GM06990 (cell line): Measurements from ENCODE around the gene SMDT1.
A peak's percentile ranks its signal among the peaks of the same experiment; 100 is the strongest.
"Not testable (repeated sequence)": the region's sequence is repeated elsewhere in the genome, so short reads cannot be mapped to it uniquely, and the experiment has no call there.

Source experiments
- DNase-seq: peaks from one replicate; pipeline ENCODE4 v3.0.0-alpha.2; 2011; ENCODE audit not compliant: insufficient read length; ENCODE audit errors: extremely low read depth
- H3K27me3 ChIP-seq: replicated peaks from 2 replicates; pipeline ENCODE4 v1.6.0; 2011; ENCODE audit warnings: low read length; ENCODE audit not compliant: control insufficient read depth, insufficient read depth
- H3K36me3 ChIP-seq: 2 replicates; pipeline ENCODE4 v1.5.1; 2011; ENCODE audit warnings: low read length; ENCODE audit not compliant: control insufficient read depth, insufficient read depth
- H3K4me3 ChIP-seq: replicated peaks from 2 replicates; pipeline ENCODE4 v1.5.1; 2011; ENCODE audit warnings: low read depth, mild to moderate bottlenecking, control low read depth, low read length
- CTCF ChIP-seq: IDR thresholded peaks from 2 replicates; pipeline ENCODE4 v1.5.1; 2011; ENCODE audit warnings: low read length, control low read depth, mild to moderate bottlenecking, inconsistent platforms; ENCODE audit not compliant: insufficient read depth, poor library complexity, severe bottlenecking

SMDT1 gene

DNA sequence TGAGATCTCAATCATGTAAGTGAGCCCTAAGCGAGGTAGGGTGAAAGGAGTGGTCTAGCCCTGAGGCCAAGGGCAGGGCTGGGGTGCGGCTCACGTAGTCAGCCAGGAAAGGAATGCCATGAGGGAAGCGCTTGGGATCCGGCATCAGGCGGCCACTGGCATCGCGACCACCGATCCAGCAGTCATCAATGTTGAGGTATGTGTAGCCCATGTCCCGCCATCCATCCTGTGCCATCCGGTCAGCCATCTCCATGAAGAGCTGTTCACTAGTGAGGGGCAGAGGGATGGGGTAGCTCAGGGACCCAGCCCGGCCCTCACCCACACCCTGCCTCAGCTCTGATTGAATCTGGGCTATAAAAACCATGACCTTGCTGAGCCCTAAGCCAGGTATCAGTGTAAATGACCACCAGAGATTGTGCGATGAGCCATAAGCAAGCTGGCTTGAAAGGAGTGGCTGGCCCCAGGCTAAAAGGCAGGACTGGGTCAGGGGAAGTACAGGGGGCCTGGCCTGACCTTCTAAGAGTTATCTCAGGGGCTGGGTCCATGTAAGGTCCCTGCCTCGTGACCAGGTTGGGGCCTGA, 11.7 kb upstream of the SMDT1 start:
- TF ChIP-seq CTCF = no peak
- no peak overlapping the region for H3K4me3 ChIP-seq
- no peak for DNase-seq
- no peaks in the 10 kb centered on the region for H3K27me3 ChIP-seq
- H3K36me3 ChIP-seq = peaks cover 21% of the 10 kb centered on the region

DNA sequence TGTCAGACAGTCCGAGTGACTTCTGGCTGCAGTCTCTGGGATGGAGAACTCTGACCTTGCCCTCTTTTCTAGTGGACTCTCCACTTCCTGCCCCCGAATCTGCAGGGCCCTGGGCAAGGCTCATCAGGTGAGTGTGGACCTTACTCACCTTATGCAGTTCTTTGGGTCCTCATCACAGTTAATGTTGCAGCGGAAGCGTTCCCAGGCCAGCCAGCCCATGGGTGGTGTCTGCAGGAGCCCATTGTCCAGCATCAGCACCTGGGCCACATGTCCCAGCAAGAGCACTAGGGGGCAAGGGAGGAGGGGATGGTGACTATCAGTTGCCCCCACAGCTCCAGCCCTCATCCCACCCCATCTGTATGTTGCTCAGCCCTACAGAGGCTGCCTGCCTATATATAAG, 11.2 kb upstream of the SMDT1 start:
- Histone ChIP-seq H3K36me3 (peaks cover 19% of the 10 kb centered on the region), H3K27me3 (no peaks in the 10 kb centered on the region), H3K4me3 (no peak overlapping the region)
- no peak for DNase-seq
- no peak for TF ChIP-seq CTCF

DNA sequence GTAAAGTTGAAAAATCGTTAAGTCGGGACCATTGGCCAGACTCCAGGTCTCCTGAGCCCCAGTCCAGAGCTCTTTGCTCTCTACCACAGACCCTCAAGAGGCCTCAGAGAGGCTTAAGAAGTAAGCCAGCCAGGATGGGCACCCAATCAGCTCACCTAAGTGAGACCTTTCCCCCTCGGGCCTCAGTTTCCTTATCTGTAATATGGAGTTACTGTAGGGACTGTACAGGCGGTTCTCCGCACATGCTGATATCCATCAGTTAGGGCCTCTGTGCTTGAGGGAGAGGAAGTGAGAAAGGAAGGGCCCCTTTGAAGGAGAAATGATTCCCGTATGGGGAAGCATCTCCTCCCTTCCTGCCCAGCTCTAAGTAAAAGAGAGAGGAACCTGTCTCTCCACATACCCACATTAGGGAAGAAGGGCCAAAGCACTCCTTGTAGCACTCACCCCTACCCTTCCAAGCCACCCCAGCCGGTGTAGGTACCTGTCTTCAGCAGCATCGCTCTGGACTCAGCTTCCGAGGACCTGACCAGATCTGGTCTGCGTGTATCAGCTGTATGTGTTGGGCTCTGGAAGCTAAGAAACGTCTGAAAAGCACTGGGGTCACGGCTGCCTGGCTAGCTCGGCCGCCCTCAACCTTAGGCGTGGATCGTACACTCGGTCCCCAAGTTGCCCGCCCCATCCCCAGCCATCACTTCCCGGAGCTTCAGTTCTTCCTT, 9.5 kb upstream of the SMDT1 start:
- Histone ChIP-seq H3K27me3 (no peaks in the 10 kb centered on the region), H3K36me3 (peaks cover 16% of the 10 kb centered on the region), H3K4me3 (peak overlapping the region; percentile 57)
- no peak for TF ChIP-seq CTCF
- DNase-seq = no peak

GRCh38 chr22:42070517-42071422, 8.7 kb upstream of the SMDT1 start, which contains the start of gene NAGA:
Gene NAGA (minus strand): TSS chr22:42070812. CDS start chr22:42070297, 515 bp downstream.
- H3K4me3 ChIP-seq = peak within 1 kb of the TSS; percentile 57
- H3K27me3 ChIP-seq = no peaks in the 10 kb centered on the region
- TF ChIP-seq CTCF = no peak
- DNase-seq = peak; percentile 93
- H3K36me3 ChIP-seq = peaks cover 12% of the 10 kb centered on the region

DNA sequence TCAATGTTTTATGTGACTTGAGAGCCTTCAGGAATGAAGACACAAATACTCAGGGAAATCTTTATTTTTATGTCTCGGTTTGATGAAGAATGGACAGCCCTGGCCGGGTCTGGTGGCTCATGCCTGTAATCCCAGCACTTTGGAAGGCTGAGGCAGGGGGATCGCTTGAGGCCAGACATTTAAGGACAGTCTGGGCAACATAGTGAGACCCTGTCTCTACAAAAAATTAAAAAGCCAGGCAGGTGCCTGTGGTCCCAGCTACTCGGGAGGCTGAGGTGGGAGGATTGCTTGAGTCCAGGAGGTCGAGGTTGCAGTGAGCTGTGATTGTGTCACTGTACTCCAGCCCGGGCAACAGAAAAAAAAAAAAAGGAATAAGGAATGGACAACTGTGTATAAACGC, 8.0 kb upstream of the SMDT1 start:
- DNase-seq, H3K4me3 ChIP-seq, H3K36me3 ChIP-seq, H3K27me3 ChIP-seq: not testable (repeated sequence)

- DNase-seq = no peak
- Histone ChIP-seq H3K27me3 (no peaks in the 10 kb centered on the region), H3K4me3 (no peak overlapping the region), H3K36me3 (peaks cover 3% of the 10 kb centered on the region)
- no peak for TF ChIP-seq CTCF
These were observed 6.7 kb upstream of the SMDT1 start for GRCh38 chr22:42072606-42073330.
